A549 (cell line): ENCODE data around the gene RXRA.

Source experiments
- CHD2 ChIP-seq: fragments of 150-350 bp; IDR thresholded peaks from 2 replicates; pipeline ENCODE4 v1.6.1; 2014; ENCODE audit warnings: low read length; ENCODE audit not compliant: partially characterized antibody
- HOXB5 ChIP-seq: fragments of 250-450 bp; sonication (Bioruptor Pico); IDR thresholded peaks from 2 replicates; pipeline ENCODE4 v1.5.0; 2020; ENCODE audit warnings: mild to moderate bottlenecking, moderate library complexity
- JUN ChIP-seq, 2 experiments: fragments of >200 bp; sonication (Bioruptor Twin); formaldehyde crosslinking; IDR thresholded peaks; 2 replicates in 1 of 2; 3 replicates in 1 of 2; pipeline ENCODE4 v1.6.1; 2016 to 2017
- MYC ChIP-seq: IDR thresholded peaks from 2 replicates; pipeline ENCODE4 v1.6.1; 2012; ENCODE audit warnings: mild to moderate bottlenecking, inconsistent platforms, low read length, improper control_type of control experiment, borderline replicate concordance
- POLR2A ChIP-seq: IDR thresholded peaks from 2 replicates; pipeline ENCODE4 v1.6.1; 2012; ENCODE audit warnings: mild to moderate bottlenecking, low read length
- RFX5 ChIP-seq: fragments of 450-650 bp; IDR thresholded peaks from 2 replicates; pipeline ENCODE4 v1.7.1; 2014; ENCODE audit warnings: antibody characterized with exemption, mild to moderate bottlenecking, moderate library complexity
- TF ChIP-seq, protein P1 (sequence below): fragments of >200 bp; sonication (Bioruptor Twin); formaldehyde crosslinking; IDR thresholded peaks from 3 replicates; pipeline ENCODE4 v1.5.1; 2016
- TF ChIP-seq, protein P2 (sequence below): IDR thresholded peaks from 2 replicates; pipeline ENCODE4 v1.6.1; 2012

- TF ChIP-seq HOXB5 (CRISPR knock-in tag) (no peak), POLR2A (no peak), MYC (no peak), CHD2 (no peak), JUN (IDR thresholded peaks at IDR 0.05) (no peak), RFX5 (no peak)
- TF ChIP-seq, protein P1, sequence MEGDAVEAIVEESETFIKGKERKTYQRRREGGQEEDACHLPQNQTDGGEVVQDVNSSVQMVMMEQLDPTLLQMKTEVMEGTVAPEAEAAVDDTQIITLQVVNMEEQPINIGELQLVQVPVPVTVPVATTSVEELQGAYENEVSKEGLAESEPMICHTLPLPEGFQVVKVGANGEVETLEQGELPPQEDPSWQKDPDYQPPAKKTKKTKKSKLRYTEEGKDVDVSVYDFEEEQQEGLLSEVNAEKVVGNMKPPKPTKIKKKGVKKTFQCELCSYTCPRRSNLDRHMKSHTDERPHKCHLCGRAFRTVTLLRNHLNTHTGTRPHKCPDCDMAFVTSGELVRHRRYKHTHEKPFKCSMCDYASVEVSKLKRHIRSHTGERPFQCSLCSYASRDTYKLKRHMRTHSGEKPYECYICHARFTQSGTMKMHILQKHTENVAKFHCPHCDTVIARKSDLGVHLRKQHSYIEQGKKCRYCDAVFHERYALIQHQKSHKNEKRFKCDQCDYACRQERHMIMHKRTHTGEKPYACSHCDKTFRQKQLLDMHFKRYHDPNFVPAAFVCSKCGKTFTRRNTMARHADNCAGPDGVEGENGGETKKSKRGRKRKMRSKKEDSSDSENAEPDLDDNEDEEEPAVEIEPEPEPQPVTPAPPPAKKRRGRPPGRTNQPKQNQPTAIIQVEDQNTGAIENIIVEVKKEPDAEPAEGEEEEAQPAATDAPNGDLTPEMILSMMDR, result no peak
- TF ChIP-seq, protein P2, sequence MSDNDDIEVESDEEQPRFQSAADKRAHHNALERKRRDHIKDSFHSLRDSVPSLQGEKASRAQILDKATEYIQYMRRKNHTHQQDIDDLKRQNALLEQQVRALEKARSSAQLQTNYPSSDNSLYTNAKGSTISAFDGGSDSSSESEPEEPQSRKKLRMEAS, result no peak
These were observed 16.5 kb downstream of the RXRA start for GRCh38 chr9:134342746-134343115.
